WTC11 (cell line): ENCODE data around the gene PAM.

Experiments used
- CTCF ChIP-seq: fragments of 200-600 bp; IDR thresholded peaks from 2 replicates; pipeline ENCODE4 v1.8.0; 2022; ENCODE audit warnings: antibody characterized with exemption
- IRF2 ChIP-seq: sonication (generic); formaldehyde crosslinking; IDR thresholded peaks from 2 replicates; pipeline ENCODE4 v1.8.0; 2022; ENCODE audit warnings: low read depth, missing genetic modification reagents, borderline replicate concordance
- RELA ChIP-seq: sonication (generic); formaldehyde crosslinking; IDR thresholded peaks from 2 replicates; pipeline ENCODE4 v1.8.1; 2022; ENCODE audit warnings: missing genetic modification reagents, mild to moderate bottlenecking, borderline replicate concordance
- TEAD1 ChIP-seq: sonication (generic); formaldehyde crosslinking; IDR thresholded peaks from 2 replicates; pipeline ENCODE4 v1.8.0; 2022; ENCODE audit warnings: mild to moderate bottlenecking, missing genetic modification reagents
- TP53 ChIP-seq: sonication (generic); formaldehyde crosslinking; IDR thresholded peaks from 2 replicates; pipeline ENCODE4 v1.8.1; 2023; ENCODE audit warnings: mild to moderate bottlenecking, missing genetic modification reagents
- ZBTB21 ChIP-seq: sonication (generic); formaldehyde crosslinking; IDR thresholded peaks from 2 replicates; pipeline ENCODE4 v1.8.1; 2023; ENCODE audit warnings: mild to moderate bottlenecking, missing genetic modification reagents, borderline replicate concordance
- ZNF317 ChIP-seq: sonication (generic); formaldehyde crosslinking; IDR thresholded peaks from 2 replicates; pipeline ENCODE4 v1.8.1; 2023; ENCODE audit warnings: low read depth, mild to moderate bottlenecking, moderate library complexity, missing genetic modification reagents, borderline replicate concordance
- ZSCAN18 ChIP-seq: fragments of 250-450 bp; sonication (Bioruptor Pico); IDR thresholded peaks from 2 replicates; pipeline ENCODE4 v2.1.2; 2022; ENCODE audit warnings: mild to moderate bottlenecking, moderate library complexity
- TF ChIP-seq, protein P1 (sequence below): sonication (generic); formaldehyde crosslinking; IDR thresholded peaks from 2 replicates; pipeline ENCODE4 v1.8.0; 2022; ENCODE audit warnings: mild to moderate bottlenecking, missing genetic modification reagents
- TF ChIP-seq, protein P2 (sequence below): sonication (generic); formaldehyde crosslinking; IDR thresholded peaks from 2 replicates; pipeline ENCODE4 v1.8.1; 2022; ENCODE audit warnings: missing genetic modification reagents, borderline replicate concordance
- TF ChIP-seq, protein P3 (sequence below): sonication (generic); formaldehyde crosslinking; IDR thresholded peaks from 2 replicates; pipeline ENCODE4 v1.8.0; 2022; ENCODE audit warnings: mild to moderate bottlenecking, missing genetic modification reagents
- TF ChIP-seq, protein P4 (sequence below): fragments of 250-450 bp; sonication (Bioruptor Pico); IDR thresholded peaks from 2 replicates; pipeline ENCODE4 v1.9.0; 2021; ENCODE audit warnings: mild to moderate bottlenecking, borderline replicate concordance

DNA sequence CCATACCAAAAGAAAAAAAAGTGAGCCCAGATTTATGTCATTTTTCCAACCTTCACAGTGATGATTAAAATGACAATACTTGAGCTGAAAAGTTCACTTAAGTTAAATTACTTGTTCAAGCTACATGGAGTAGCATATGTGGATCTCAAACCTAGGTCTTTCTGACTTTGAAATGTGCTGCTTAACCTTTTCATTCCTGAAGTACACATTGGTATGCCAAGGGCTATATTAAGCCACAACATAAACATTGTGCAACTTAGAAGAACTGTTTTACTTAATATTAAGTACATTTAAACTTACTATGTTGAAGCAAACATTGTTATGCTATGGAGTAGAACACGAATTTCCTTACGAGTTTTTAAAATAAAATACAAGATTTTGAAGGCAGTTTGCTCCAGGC, 259.9 kb downstream of the PAM start:
- TF ChIP-seq CTCF = no peak
- TF ChIP-seq, protein P1, sequence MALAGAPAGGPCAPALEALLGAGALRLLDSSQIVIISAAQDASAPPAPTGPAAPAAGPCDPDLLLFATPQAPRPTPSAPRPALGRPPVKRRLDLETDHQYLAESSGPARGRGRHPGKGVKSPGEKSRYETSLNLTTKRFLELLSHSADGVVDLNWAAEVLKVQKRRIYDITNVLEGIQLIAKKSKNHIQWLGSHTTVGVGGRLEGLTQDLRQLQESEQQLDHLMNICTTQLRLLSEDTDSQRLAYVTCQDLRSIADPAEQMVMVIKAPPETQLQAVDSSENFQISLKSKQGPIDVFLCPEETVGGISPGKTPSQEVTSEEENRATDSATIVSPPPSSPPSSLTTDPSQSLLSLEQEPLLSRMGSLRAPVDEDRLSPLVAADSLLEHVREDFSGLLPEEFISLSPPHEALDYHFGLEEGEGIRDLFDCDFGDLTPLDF = no peak
- no peak for TF ChIP-seq TP53
- TF ChIP-seq ZNF317 (CRISPR knock-in tag) = no peak
- TF ChIP-seq, protein P2, sequence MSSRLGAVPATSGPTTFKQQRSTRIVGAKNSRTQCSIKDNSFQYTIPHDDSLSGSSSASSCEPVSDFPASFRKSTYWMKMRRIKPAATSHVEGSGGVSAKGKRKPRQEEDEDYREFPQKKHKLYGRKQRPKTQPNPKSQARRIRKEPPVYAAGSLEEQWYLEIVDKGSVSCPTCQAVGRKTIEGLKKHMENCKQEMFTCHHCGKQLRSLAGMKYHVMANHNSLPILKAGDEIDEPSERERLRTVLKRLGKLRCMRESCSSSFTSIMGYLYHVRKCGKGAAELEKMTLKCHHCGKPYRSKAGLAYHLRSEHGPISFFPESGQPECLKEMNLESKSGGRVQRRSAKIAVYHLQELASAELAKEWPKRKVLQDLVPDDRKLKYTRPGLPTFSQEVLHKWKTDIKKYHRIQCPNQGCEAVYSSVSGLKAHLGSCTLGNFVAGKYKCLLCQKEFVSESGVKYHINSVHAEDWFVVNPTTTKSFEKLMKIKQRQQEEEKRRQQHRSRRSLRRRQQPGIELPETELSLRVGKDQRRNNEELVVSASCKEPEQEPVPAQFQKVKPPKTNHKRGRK (CRISPR knock-in tag) = no peak
- TF ChIP-seq TEAD1 = no peak
- no peak for TF ChIP-seq ZSCAN18 (CRISPR knock-in tag)
- TF ChIP-seq, protein P3, sequence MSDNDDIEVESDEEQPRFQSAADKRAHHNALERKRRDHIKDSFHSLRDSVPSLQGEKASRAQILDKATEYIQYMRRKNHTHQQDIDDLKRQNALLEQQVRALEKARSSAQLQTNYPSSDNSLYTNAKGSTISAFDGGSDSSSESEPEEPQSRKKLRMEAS (CRISPR knock-in tag) = no peak
- no peak for TF ChIP-seq ZBTB21
- TF ChIP-seq RELA = no peak
- TF ChIP-seq, protein P4, sequence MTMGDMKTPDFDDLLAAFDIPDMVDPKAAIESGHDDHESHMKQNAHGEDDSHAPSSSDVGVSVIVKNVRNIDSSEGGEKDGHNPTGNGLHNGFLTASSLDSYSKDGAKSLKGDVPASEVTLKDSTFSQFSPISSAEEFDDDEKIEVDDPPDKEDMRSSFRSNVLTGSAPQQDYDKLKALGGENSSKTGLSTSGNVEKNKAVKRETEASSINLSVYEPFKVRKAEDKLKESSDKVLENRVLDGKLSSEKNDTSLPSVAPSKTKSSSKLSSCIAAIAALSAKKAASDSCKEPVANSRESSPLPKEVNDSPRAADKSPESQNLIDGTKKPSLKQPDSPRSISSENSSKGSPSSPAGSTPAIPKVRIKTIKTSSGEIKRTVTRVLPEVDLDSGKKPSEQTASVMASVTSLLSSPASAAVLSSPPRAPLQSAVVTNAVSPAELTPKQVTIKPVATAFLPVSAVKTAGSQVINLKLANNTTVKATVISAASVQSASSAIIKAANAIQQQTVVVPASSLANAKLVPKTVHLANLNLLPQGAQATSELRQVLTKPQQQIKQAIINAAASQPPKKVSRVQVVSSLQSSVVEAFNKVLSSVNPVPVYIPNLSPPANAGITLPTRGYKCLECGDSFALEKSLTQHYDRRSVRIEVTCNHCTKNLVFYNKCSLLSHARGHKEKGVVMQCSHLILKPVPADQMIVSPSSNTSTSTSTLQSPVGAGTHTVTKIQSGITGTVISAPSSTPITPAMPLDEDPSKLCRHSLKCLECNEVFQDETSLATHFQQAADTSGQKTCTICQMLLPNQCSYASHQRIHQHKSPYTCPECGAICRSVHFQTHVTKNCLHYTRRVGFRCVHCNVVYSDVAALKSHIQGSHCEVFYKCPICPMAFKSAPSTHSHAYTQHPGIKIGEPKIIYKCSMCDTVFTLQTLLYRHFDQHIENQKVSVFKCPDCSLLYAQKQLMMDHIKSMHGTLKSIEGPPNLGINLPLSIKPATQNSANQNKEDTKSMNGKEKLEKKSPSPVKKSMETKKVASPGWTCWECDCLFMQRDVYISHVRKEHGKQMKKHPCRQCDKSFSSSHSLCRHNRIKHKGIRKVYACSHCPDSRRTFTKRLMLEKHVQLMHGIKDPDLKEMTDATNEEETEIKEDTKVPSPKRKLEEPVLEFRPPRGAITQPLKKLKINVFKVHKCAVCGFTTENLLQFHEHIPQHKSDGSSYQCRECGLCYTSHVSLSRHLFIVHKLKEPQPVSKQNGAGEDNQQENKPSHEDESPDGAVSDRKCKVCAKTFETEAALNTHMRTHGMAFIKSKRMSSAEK = no peak
- no peak for TF ChIP-seq IRF2 (CRISPR knock-in tag)
